Vagina (tissue), 2 donors: ENCODE data around the gene ITFG1. TPM values are rescaled to one million over a fixed set of nuclear protein-coding genes. Genes with fewer than 3 reads are reported as not detected.
A peak's percentile ranks its signal among the peaks of the same experiment; 100 is the strongest.

Source experiments
- DNase-seq, 2 donors: peaks; one replicate each; pipeline ENCODE4 v3.0.0-alpha.2; 2017; ENCODE audit errors: extremely low spot score in 2 of 2
- H3K27ac ChIP-seq: fragments of 200-600 bp; sonication (generic); one replicate; pipeline ENCODE4 v1.5.1; 2019
- H3K27me3 ChIP-seq: fragments of 200-600 bp; sonication (generic); one replicate; pipeline ENCODE4 v1.5.1; 2019
- H3K36me3 ChIP-seq, 2 donors: fragments of 200-600 bp; sonication (generic); one replicate each; pipeline ENCODE4 v1.5.1; 2017 to 2019
- H3K4me1 ChIP-seq: fragments of 200-600 bp; sonication (generic); one replicate; pipeline ENCODE4 v1.5.1; 2019
- H3K4me3 ChIP-seq, 2 donors: fragments of 200-600 bp; sonication (generic); 1 replicate in 1 of 2; 2 replicates in 1 of 2; pipeline ENCODE4 v1.5.1; 2016 to 2019
- H3K9me3 ChIP-seq: fragments of 200-600 bp; sonication (generic); one replicate; pipeline ENCODE4 v1.5.1; 2019
- CTCF ChIP-seq, 3 experiments: fragments of 450-650 bp in 2 of 3; fragments of 200-600 bp in 1 of 3; sonication (generic) in 1 of 3; IDR thresholded peaks; one replicate each; pipeline ENCODE4 v1.5.1; 2017 to 2019; ENCODE audit warnings: antibody characterized with exemption in 3 of 3, mild to moderate bottlenecking in 2 of 3, moderate library complexity in 2 of 3
- POLR2A ChIP-seq, 2 donors: fragments of 450-650 bp; IDR thresholded peaks; one replicate each; pipeline ENCODE4 v1.6.1; 2017; ENCODE audit warnings: antibody characterized with exemption in 2 of 2, mild to moderate bottlenecking in 2 of 2, moderate library complexity in 2 of 2
- POLR2AphosphoS5 ChIP-seq, 2 donors: sonication (generic); formaldehyde crosslinking; IDR thresholded peaks; one replicate each; pipeline ENCODE4 v1.9.0; 2017; ENCODE audit warnings: antibody characterized with exemption in 2 of 2, mild to moderate bottlenecking in 2 of 2, low read depth in 1 of 2; ENCODE audit not compliant: insufficient read depth in 1 of 2
- intact Hi-C: fragments of 100-400 bp; cut with DNase I; formaldehyde crosslinking; loops from one replicate; pipeline ENCODE4 v1.15.1; 2023
- total RNA-seq: library from RNA; depleted of rRNA; stranded (reverse); fragments of >200 nt; gene quantifications from one replicate; pipeline ENCODE4 v1.2.3, GENCODE V29; 2016

The ITFG1 gene
- total RNA-seq, 1 donor from 2014 or later = 24.8 TPM

DNA sequence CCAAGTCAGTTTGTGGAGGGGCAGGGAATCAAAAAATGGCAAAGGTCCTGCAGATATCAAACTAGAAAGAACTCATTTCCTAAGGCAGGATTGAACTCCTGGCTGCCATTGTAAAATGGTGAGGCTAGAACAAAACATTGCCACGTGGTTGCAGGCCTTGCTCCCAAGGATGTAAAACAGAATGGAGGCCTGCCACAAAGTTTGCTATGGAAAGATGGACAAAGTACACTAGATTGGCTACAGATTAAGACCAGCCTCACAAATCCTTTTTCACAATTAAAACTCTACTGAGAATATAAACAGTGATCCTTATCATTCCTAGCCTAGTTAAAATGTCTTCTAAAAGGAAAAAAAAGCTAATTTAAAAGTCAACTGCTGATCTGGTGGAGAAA lies 31.2 kb upstream of the ITFG1 start:
- Histone ChIP-seq H3K36me3 (peaks cover 0 to 30% of the 10 kb centered on the region in 2 donors), H3K4me3 (peak overlapping the region in 1 of 2 donors; percentile 16), H3K27ac (peak overlapping the region; percentile 63), H3K27me3 (no peaks in the 10 kb centered on the region), H3K9me3 (peaks cover 19% of the 10 kb centered on the region), H3K4me1 (peaks cover 15% of the 10 kb centered on the region)
- TF ChIP-seq POLR2AphosphoS5 (IDR thresholded peaks at IDR 0.05; ENCODE audit: insufficient read depth in 1 of 2, low read depth in 1 of 2) = no peak
- TF ChIP-seq POLR2A (IDR thresholded peaks at IDR 0.05) = no peak
- TF ChIP-seq CTCF (IDR thresholded peaks at IDR 0.05) = no peak
- intact Hi-C loops = no loop called here
- DNase-seq = no peak

DNA sequence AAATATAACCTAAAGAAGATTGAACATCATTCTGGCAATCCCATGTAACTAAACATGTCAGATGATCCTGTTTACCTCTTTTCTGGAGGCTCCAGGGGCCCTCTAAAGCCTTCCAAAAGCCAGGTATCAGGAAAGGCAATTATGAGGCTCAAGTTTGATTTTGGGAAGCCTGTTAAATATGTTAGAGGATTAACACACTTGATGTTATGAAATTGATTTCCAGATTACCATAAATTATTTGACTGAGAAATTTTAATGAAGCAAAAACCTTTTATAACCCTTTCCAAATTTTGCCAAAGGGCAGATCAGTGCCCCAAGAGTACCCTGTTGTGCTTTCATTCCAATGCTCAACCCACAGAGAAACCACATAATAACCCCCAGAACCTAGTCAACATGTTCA lies 29.6 kb upstream of the ITFG1 start:
- intact Hi-C loops = no loop called here
- Histone ChIP-seq H3K4me3 (no peak overlapping the region), H3K27me3 (no peaks in the 10 kb centered on the region), H3K36me3 (peaks cover 0 to 30% of the 10 kb centered on the region in 2 donors), H3K27ac (no peak overlapping the region), H3K4me1 (peaks cover 15% of the 10 kb centered on the region), H3K9me3 (peaks cover 19% of the 10 kb centered on the region)
- DNase-seq = no peak
- TF ChIP-seq POLR2AphosphoS5 (IDR thresholded peaks at IDR 0.05; ENCODE audit: insufficient read depth in 1 of 2, low read depth in 1 of 2) = no peak
- TF ChIP-seq CTCF (IDR thresholded peaks at IDR 0.05) = no peak
- no peak for TF ChIP-seq POLR2A (IDR thresholded peaks at IDR 0.05)

- no peak for DNase-seq
Observed at GRCh38 chr16:47488051-47488450, 27.2 kb upstream of the ITFG1 start.

GRCh38 chr16:47486856-47487255 lies 26.0 kb upstream of the ITFG1 start:
- intact Hi-C loops = no loop called here
- TF ChIP-seq POLR2A (IDR thresholded peaks at IDR 0.05) (no peak), CTCF (IDR thresholded peaks at IDR 0.05) (no peak), POLR2AphosphoS5 (IDR thresholded peaks at IDR 0.05; ENCODE audit: insufficient read depth in 1 of 2, low read depth in 1 of 2) (no peak)
- H3K4me3 ChIP-seq = no peak overlapping the region

More at GRCh38 chr16:47488051-47488450, 27.2 kb upstream of the ITFG1 start:
- Histone ChIP-seq H3K36me3 (peaks cover 0 to 30% of the 10 kb centered on the region in 2 donors), H3K4me1 (peaks cover 7% of the 10 kb centered on the region), H3K27ac (no peak overlapping the region), H3K9me3 (peaks cover 19% of the 10 kb centered on the region), H3K27me3 (no peaks in the 10 kb centered on the region), H3K4me3 (no peak overlapping the region)
- intact Hi-C loops = no loop called here
- TF ChIP-seq POLR2A (IDR thresholded peaks at IDR 0.05) (no peak), CTCF (IDR thresholded peaks at IDR 0.05) (no peak), POLR2AphosphoS5 (IDR thresholded peaks at IDR 0.05; ENCODE audit: insufficient read depth in 1 of 2, low read depth in 1 of 2) (no peak)

GRCh38 chr16:47483616-47484015 lies 22.8 kb upstream of the ITFG1 start:
- DNase-seq = no peak
- intact Hi-C loops = no loop called here
- Histone ChIP-seq H3K4me1 (no peaks in the 10 kb centered on the region), H3K36me3 (peaks cover 0 to 10% of the 10 kb centered on the region in 2 donors), H3K9me3 (peaks cover 6% of the 10 kb centered on the region), H3K27me3 (no peaks in the 10 kb centered on the region), H3K4me3 (no peak overlapping the region), H3K27ac (no peak overlapping the region)
- TF ChIP-seq CTCF (IDR thresholded peaks at IDR 0.05) (no peak), POLR2AphosphoS5 (IDR thresholded peaks at IDR 0.05; ENCODE audit: insufficient read depth in 1 of 2, low read depth in 1 of 2) (no peak), POLR2A (IDR thresholded peaks at IDR 0.05) (no peak)

More at GRCh38 chr16:47486856-47487255, 26.0 kb upstream of the ITFG1 start:
- Histone ChIP-seq H3K27me3 (no peaks in the 10 kb centered on the region), H3K9me3 (peaks cover 19% of the 10 kb centered on the region), H3K36me3 (peaks cover 0 to 30% of the 10 kb centered on the region in 2 donors), H3K4me1 (peaks cover 5% of the 10 kb centered on the region), H3K27ac (no peak overlapping the region)
- DNase-seq = no peak
